ENCODE data around the gene NCS1.

Gene NCS1

GRCh38 chr9:130139251-130139650, 33.0 kb upstream of the NCS1 start:
- H3K4me3 ChIP-seq (ENCODE audit: control insufficient read depth, low read depth, low read length): no peak overlapping the region
- DNase-seq (ENCODE audit: low read depth): no peak
- no peak for TF ChIP-seq CTCF (IDR thresholded peaks at IDR 0.05; ENCODE audit: control insufficient read depth, insufficient read depth, low read depth, low read length, missing control alignments)

- no peak for TF ChIP-seq CTCF (IDR thresholded peaks at IDR 0.05; ENCODE audit: control insufficient read depth, insufficient read depth, low read depth, low read length, missing control alignments)
- no peak for DNase-seq (ENCODE audit: low read depth)
- no peak overlapping the region for H3K4me3 ChIP-seq (ENCODE audit: control insufficient read depth, low read depth, low read length)
Measured at GRCh38 chr9:130140706-130141105, 31.5 kb upstream of the NCS1 start.

- no peak overlapping the region for H3K4me3 ChIP-seq (ENCODE audit: control insufficient read depth, low read depth, low read length)
- DNase-seq (ENCODE audit: low read depth): no peak
- TF ChIP-seq CTCF (IDR thresholded peaks at IDR 0.05; ENCODE audit: control insufficient read depth, insufficient read depth, low read depth, low read length, missing control alignments): no peak
Measured at GRCh38 chr9:130142056-130142455, 30.1 kb upstream of the NCS1 start.

GRCh38 chr9:130142641-130143040, 29.6 kb upstream of the NCS1 start:
- DNase-seq (ENCODE audit: low read depth): no peak
- TF ChIP-seq CTCF (IDR thresholded peaks at IDR 0.05; ENCODE audit: control insufficient read depth, insufficient read depth, low read depth, low read length, missing control alignments): no peak
- no peak overlapping the region for H3K4me3 ChIP-seq (ENCODE audit: control insufficient read depth, low read depth, low read length)

GRCh38 chr9:130143279-130143893, 28.8 kb upstream of the NCS1 start:
- no peak overlapping the region for H3K4me3 ChIP-seq (ENCODE audit: control insufficient read depth, low read depth, low read length)
- TF ChIP-seq CTCF (IDR thresholded peaks at IDR 0.05; ENCODE audit: control insufficient read depth, insufficient read depth, low read depth, low read length, missing control alignments): no peak
- DNase-seq (ENCODE audit: low read depth): no peak

GRCh38 chr9:130143958-130144366, 28.2 kb upstream of the NCS1 start:
- no peak overlapping the region for H3K4me3 ChIP-seq (ENCODE audit: control insufficient read depth, low read depth, low read length)
- no peak for DNase-seq (ENCODE audit: low read depth)
- TF ChIP-seq CTCF (IDR thresholded peaks at IDR 0.05; ENCODE audit: control insufficient read depth, insufficient read depth, low read depth, low read length, missing control alignments): no peak

GRCh38 chr9:130144703-130145102, 27.5 kb upstream of the NCS1 start:
- DNase-seq (ENCODE audit: low read depth): no peak
- H3K4me3 ChIP-seq (ENCODE audit: control insufficient read depth, low read depth, low read length): no peak overlapping the region
- no peak for TF ChIP-seq CTCF (IDR thresholded peaks at IDR 0.05; ENCODE audit: control insufficient read depth, insufficient read depth, low read depth, low read length, missing control alignments)

Measured in AG09309 (cell line).